Left ventricle myocardium inferior (tissue), 1 donor: ENCODE measurements around the gene MPG. TPM values are rescaled to one million over a fixed set of nuclear protein-coding genes. Genes with fewer than 3 reads are reported as not detected.
"Not testable (repeated sequence)": the region's sequence is repeated elsewhere in the genome, so short reads cannot be mapped to it uniquely, and the experiment has no call there.

Experiments used
- DNase-seq: peaks from one replicate; pipeline ENCODE4 v3.0.0-alpha.2; 2020
- H3K27ac ChIP-seq: fragments of 200-600 bp; replicated peaks from 2 replicates; pipeline ENCODE4 v1.8.0; 2021
- H3K27me3 ChIP-seq: fragments of 200-600 bp; 2 replicates; pipeline ENCODE4 v1.8.0; 2021; ENCODE audit warnings: low read depth
- H3K36me3 ChIP-seq: fragments of 200-600 bp; 2 replicates; pipeline ENCODE4 v1.8.0; 2021
- H3K4me1 ChIP-seq: fragments of 200-600 bp; 2 replicates; pipeline ENCODE4 v1.8.0; 2021
- H3K4me3 ChIP-seq: fragments of 200-600 bp; 2 replicates; pipeline ENCODE4 v1.8.0; 2021; ENCODE audit warnings: mild to moderate bottlenecking, moderate library complexity
- H3K9me3 ChIP-seq: fragments of 200-600 bp; replicated peaks from 2 replicates; pipeline ENCODE4 v1.8.0; 2021
- intact Hi-C: fragments of 100-400 bp; cut with micrococcal nuclease; formaldehyde crosslinking; loops from one replicate; pipeline ENCODE4 v1.11.0; 2022
- total RNA-seq: library from RNA; stranded (reverse); fragmentation: NEBNext Ultra II Directional; extraction: Animal tissue kit (Norgen Biotek cat#: 25700); gene quantifications from one replicate; pipeline ENCODE4 v1.2.1, GENCODE V29; 2021
- TF ChIP-seq, protein P1 (sequence below): fragments of 200-600 bp; IDR thresholded peaks from 2 replicates; pipeline ENCODE4 v1.8.0; 2021; ENCODE audit warnings: antibody characterized with exemption, mild to moderate bottlenecking, borderline replicate concordance
- donor health status: DM: no; HTN: yes; CAD: no; lungs with severe emphysema.

The MPG gene
- total RNA-seq, 1 donor from 2014 or later: 44.5 TPM

DNA sequence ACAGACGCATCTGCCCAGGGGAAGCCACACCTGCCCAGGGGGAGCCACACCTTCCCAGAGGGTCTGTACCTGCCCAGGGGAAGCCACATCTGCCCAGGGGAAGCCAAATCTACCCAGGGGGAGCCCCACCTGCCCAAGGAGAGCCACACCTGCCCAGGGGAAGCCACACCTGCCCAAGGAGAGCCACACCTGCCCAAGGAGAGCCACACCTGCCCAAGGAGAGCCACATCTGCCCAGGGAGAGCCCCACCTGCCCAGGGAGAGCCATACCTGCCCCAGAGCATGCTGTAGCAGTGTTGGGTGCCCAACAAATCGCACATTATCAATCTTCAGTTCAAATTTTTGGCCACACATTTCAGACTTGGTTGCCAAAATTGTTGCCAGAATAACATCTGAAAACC, 40.8 kb downstream of the MPG start:
- no peaks in the 10 kb centered on the region for H3K9me3 ChIP-seq
- DNase-seq: no peak
- no peak overlapping the region for H3K4me3 ChIP-seq
- TF ChIP-seq, protein P1, sequence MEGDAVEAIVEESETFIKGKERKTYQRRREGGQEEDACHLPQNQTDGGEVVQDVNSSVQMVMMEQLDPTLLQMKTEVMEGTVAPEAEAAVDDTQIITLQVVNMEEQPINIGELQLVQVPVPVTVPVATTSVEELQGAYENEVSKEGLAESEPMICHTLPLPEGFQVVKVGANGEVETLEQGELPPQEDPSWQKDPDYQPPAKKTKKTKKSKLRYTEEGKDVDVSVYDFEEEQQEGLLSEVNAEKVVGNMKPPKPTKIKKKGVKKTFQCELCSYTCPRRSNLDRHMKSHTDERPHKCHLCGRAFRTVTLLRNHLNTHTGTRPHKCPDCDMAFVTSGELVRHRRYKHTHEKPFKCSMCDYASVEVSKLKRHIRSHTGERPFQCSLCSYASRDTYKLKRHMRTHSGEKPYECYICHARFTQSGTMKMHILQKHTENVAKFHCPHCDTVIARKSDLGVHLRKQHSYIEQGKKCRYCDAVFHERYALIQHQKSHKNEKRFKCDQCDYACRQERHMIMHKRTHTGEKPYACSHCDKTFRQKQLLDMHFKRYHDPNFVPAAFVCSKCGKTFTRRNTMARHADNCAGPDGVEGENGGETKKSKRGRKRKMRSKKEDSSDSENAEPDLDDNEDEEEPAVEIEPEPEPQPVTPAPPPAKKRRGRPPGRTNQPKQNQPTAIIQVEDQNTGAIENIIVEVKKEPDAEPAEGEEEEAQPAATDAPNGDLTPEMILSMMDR: no peak
- peaks cover 5% of the 10 kb centered on the region for H3K4me1 ChIP-seq
- peaks cover 27% of the 10 kb centered on the region for H3K36me3 ChIP-seq
- no peaks in the 10 kb centered on the region for H3K27me3 ChIP-seq
- H3K27ac ChIP-seq: no peak overlapping the region
- intact Hi-C loops: no loop called here

DNA sequence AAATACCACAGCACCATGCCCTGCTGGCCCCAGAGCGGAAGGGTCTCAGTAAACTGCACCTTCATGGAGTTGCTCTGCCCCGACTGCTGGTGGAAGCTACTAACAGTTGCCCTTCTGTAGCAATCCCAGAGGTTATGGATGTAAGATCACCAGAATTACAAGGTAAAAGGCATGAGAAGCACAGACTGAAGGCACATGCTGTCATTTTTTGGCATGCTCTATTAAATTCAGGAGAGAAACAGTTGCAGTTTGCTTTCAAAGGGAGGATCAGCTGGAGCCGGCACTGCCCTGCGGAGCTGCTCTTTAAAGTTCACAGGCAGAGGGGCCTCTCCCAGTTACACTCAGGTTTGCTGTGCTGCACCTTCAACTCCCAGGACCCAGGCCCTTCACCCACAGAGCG, 41.3 kb downstream of the MPG start:
- intact Hi-C loops: no loop called here
- H3K36me3 ChIP-seq: peaks cover 24% of the 10 kb centered on the region

DNA sequence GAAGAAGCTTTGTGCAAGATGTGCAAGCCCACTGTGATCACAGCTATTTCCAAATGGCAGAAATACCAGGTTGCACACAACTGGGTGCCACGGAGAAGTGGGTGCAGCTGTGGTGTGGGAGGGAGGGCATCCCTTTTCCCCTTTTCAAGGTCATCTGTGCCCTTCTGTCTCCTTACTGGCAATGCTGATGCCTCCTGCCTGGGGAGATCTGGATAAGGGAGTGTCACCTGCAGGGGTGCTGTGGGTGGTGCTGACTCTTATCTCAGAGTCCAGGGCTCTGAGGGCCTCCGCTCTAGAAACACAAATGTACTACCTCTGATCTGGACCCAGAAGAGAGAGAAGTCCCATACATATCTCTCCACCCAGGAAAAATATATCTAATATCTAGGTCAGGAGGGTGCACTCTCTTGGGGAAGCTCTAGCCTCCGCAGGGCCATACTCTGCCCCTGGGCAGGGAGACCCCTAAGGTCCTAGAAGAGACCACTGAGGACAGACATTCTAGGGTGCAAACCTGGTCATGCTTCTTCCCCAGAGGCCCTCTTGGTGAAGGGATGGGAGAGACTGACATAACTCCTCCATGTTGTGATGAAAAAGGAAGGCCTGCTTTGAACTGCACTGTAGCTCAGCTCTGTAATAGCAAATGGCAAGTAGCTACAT, 41.9 kb downstream of the MPG start:
- intact Hi-C loops: no loop called here
- Histone ChIP-seq H3K4me3 (no peak overlapping the region), H3K9me3 (no peaks in the 10 kb centered on the region), H3K27ac (no peak overlapping the region), H3K4me1 (peaks cover 5% of the 10 kb centered on the region), H3K36me3 (peaks cover 24% of the 10 kb centered on the region), H3K27me3 (no peaks in the 10 kb centered on the region)
- TF ChIP-seq, protein P1: no peak
- no peak for DNase-seq

More for the DNA sequence above, 41.3 kb downstream of the MPG start:
- H3K4me1 ChIP-seq: peaks cover 5% of the 10 kb centered on the region
- no peak for DNase-seq
- no peak overlapping the region for H3K27ac ChIP-seq
- no peak overlapping the region for H3K4me3 ChIP-seq
- TF ChIP-seq, protein P1: no peak
- H3K9me3 ChIP-seq: no peaks in the 10 kb centered on the region
- H3K27me3 ChIP-seq: no peaks in the 10 kb centered on the region

DNA sequence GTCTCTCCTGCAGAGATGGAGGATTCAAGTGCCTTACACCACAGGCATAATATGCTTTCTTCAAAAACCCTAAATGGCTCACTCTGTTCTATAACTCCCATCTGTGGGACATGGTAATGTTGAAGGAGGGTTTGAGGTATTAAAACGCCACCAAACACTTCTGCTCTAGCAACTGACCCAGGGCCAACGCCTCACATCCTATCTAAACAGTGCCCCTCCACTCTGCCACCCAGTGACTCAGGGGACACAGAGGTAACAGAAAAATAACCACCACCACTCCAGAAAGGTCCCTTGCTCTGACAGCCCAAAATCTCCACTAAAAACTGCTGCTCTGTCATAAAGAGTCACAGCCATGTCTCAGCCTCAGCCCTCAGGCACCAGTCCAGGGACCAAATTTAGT, 42.7 kb downstream of the MPG start:
- Histone ChIP-seq H3K4me1 (peaks cover 5% of the 10 kb centered on the region), H3K9me3 (no peaks in the 10 kb centered on the region)

DNA sequence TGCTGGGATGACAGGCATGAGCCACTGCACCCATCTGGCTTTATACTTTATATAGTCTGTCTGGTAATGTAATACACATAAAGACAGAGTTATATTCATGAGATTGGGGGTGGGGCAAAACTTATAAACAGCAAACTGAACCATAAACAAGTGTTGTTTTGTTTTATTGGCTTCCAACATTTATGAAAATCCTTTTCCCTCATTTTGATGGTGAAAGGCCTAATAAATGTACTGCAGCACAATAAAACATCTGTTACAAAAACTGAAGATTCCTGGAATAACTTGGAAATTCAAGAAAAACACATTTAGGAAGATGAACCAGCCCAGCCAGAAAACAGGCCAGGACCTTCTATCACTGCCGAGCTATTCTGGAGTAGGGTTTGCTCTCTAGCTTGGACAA, 44.3 kb downstream of the MPG start:
- Histone ChIP-seq H3K36me3 (peaks cover 13% of the 10 kb centered on the region), H3K4me3 (no peak overlapping the region), H3K9me3 (no peaks in the 10 kb centered on the region), H3K27ac (no peak overlapping the region), H3K27me3 (no peaks in the 10 kb centered on the region), H3K4me1 (peaks cover 5% of the 10 kb centered on the region)
- DNase-seq: no peak
- TF ChIP-seq, protein P1: no peak
- intact Hi-C loops: no loop called here

More for the DNA sequence above, 42.7 kb downstream of the MPG start:
- intact Hi-C loops: no loop called here
- TF ChIP-seq, protein P1: no peak
- H3K36me3 ChIP-seq: peaks cover 22% of the 10 kb centered on the region
- DNase-seq: no peak
- H3K27me3 ChIP-seq: no peaks in the 10 kb centered on the region
- no peak overlapping the region for H3K27ac ChIP-seq
- no peak overlapping the region for H3K4me3 ChIP-seq

DNA sequence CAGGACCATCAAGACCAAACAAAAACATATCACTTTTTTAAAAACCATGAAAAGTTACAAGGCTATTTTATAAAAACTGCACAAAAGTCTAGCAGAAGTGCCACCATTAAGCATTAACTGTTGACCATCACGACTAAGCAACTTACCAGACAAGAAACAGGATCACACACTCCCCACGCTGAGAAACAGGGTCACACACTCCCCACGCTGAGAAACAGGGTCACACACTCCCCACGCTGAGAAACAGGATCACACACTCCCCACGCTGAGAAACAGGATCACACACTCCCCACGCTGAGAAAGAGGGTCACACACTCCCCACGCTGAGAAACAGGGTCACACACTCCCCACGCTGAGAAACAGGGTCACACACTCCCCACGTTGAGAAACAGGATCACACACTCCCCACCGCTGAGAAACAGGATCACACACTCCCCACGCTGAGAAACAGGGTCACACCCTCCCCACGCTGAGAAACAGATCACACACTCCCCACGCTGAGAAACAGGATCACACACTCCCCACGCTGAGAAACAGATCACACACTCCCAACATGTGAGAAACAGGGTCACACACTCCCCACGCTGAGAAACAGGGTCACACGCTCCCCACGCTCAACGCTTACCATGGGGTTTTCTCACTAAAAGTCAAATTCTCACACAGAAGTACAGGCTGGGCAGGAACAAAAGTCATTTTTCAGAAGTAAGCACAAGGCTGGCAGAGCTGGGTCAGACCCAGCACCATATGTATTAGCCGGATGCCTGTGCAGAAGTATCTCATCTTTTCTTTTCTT, 45.7 kb downstream of the MPG start:
- H3K27me3 ChIP-seq, DNase-seq, H3K27ac ChIP-seq, H3K4me1 ChIP-seq, intact Hi-C loops, H3K4me3 ChIP-seq, H3K9me3 ChIP-seq: not testable (repeated sequence)
- H3K36me3 ChIP-seq: peaks cover 11% of the 10 kb centered on the region
